Measurements from ENCODE around the gene MAP3K10.

MAP3K10 gene

DNA sequence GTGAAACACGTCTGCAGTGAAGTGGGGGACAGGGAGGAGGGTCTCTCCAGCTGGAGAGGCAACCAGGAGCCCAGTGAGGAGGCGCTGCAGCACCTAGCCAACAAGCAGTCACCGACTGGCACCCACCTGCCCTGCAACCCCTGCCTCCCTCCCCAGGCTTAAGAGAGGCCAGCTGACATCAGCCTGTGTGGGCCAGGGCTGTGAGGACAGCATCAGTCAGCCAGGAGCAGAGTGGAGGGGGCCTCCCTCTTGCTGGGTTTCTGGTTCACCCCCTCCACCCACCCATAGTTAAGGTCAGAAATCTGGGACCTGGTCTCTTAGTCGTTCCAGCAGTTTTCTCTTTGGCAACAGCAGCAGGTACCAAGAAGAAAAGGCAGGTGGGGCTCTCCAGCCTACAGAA is 60.8 kb downstream of the MAP3K10 start:
- DNase-seq, result no peak

- no peak for DNase-seq
Measured at GRCh38 chr19:40252395-40252794, 61.2 kb downstream of the MAP3K10 start.

DNA sequence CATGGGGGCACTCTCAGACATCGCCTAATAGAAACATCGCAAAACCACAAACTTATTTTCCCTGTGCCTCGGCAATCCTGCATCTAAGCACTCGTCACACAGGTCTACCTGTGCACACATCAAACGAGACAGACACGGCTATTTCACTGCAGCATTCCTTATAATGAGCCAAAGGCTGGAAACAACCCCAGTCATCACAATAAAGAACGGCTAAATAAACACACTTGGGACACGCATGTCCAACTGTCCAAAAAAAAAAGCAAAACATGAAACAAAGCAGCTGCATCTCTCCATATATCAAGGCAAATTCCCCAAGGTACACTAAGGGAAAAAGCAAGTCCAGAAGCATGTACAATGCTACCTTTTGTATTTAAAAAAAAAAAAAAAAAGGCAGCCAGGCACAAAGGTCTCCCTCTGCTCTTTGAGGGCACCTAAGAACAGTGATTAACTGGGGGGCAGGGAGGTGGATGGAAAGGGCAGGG is 62.4 kb downstream of the MAP3K10 start:
- DNase-seq, result no peak

- DNase-seq, result no peak
Measured at GRCh38 chr19:40254714-40255418, 63.6 kb downstream of the MAP3K10 start.

GRCh38 chr19:40255619-40256166 is 64.5 kb downstream of the MAP3K10 start:
- DNase-seq, result no peak

GRCh38 chr19:40256512-40256911 is 65.3 kb downstream of the MAP3K10 start:
- DNase-seq, result no peak

DNA sequence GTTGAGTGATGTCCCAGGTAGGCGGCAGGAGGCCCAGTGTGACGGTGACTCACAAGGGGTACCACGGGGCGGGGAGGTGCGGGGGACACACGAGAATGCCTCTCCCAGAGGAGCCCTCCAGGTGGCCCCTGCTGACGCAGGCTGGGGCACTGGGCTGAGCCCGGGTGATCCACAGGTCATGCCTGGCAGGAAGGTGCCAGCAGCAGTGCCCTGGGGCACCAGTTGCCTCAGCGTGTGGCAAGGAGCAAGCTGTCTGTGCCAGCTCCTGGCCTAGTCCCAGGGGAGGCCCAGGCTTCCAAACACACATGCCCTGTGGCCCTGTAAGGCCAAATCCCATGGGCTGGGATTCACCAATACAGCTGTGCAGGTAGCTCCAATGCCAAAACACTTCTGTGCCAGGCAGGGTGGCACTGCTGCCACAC is 65.9 kb downstream of the MAP3K10 start:
- DNase-seq, result no peak

- no peak for DNase-seq
Measured at GRCh38 chr19:40261631-40262030, 70.4 kb downstream of the MAP3K10 start.

- DNase-seq, result no peak
Measured at GRCh38 chr19:40262422-40262821, 71.2 kb downstream of the MAP3K10 start.

- DNase-seq, result no peak
Measured at GRCh38 chr19:40263440-40264313, 72.5 kb downstream of the MAP3K10 start.

- no peak for DNase-seq
Measured at GRCh38 chr19:40264314-40265054, 73.3 kb downstream of the MAP3K10 start.

All from GF-D8 (cell line).